GM18499 (cell line): Measurements from ENCODE around the gene ATXN7L2.
"Not testable (repeated sequence)": the region's sequence is repeated elsewhere in the genome, so short reads cannot be mapped to it uniquely, and the experiment has no call there.

Experiments used
- ATAC-seq: cut with Tn5 transposase; IDR thresholded peaks from one replicate; pipeline ENCODE4 v1.9.1; 2021; ENCODE audit warnings: moderate number of reproducible peaks; ENCODE audit not compliant: insufficient read depth, unreplicated experiment

Gene ATXN7L2

GRCh38 chr1:109483672-109484518 is at the start of gene ATXN7L2:
Gene ATXN7L2, plus strand, starts transcription at chr1:109483905. Its CDS starts 49 bp downstream, at chr1:109483954.
- ATAC-seq: no peak

- no peak for ATAC-seq
Observed at GRCh38 chr1:109434484-109434883, 49.2 kb upstream of the ATXN7L2 start.

- ATAC-seq: no peak
Observed at GRCh38 chr1:109438798-109439297, 44.9 kb upstream of the ATXN7L2 start.

- no peak for ATAC-seq
Observed at GRCh38 chr1:109441069-109441468, 42.6 kb upstream of the ATXN7L2 start.

GRCh38 chr1:109443476-109443875 is 40.2 kb upstream of the ATXN7L2 start:
- ATAC-seq: no peak

GRCh38 chr1:109444346-109444745 is 39.4 kb upstream of the ATXN7L2 start:
- ATAC-seq: no peak

- not testable (repeated sequence) for ATAC-seq
Observed at GRCh38 chr1:109445949-109446695, 37.6 kb upstream of the ATXN7L2 start.

GRCh38 chr1:109447524-109447923 is 36.2 kb upstream of the ATXN7L2 start:
- no peak for ATAC-seq

GRCh38 chr1:109454497-109455133 is 29.1 kb upstream of the ATXN7L2 start:
- no peak for ATAC-seq

GRCh38 chr1:109457819-109458218 is 25.9 kb upstream of the ATXN7L2 start:
- ATAC-seq: no peak

GRCh38 chr1:109466125-109466451 is 17.6 kb upstream of the ATXN7L2 start:
- ATAC-seq: no peak

- no peak for ATAC-seq
Observed at GRCh38 chr1:109466452-109467300, 17.0 kb upstream of the ATXN7L2 start, which contains the start of gene SYPL2. Gene SYPL2, plus strand, starts transcription at chr1:109466546. Its CDS starts 298 bp downstream, at chr1:109466844.

- ATAC-seq: no peak
Observed at GRCh38 chr1:109467301-109467777, 16.4 kb upstream of the ATXN7L2 start.

GRCh38 chr1:109468061-109468460 is 15.6 kb upstream of the ATXN7L2 start:
- ATAC-seq: no peak

GRCh38 chr1:109468903-109469302 is 14.8 kb upstream of the ATXN7L2 start:
- no peak for ATAC-seq

- ATAC-seq: no peak
Observed at GRCh38 chr1:109470245-109470644, 13.5 kb upstream of the ATXN7L2 start.

- no peak for ATAC-seq
Observed at GRCh38 chr1:109472779-109473178, 10.9 kb upstream of the ATXN7L2 start.

GRCh38 chr1:109473284-109474057 is 10.2 kb upstream of the ATXN7L2 start:
- ATAC-seq: not testable (repeated sequence)

- no peak for ATAC-seq
Observed at GRCh38 chr1:109474697-109475096, 9.0 kb upstream of the ATXN7L2 start.
